ENCODE measurements around the gene NISCH.

DNA sequence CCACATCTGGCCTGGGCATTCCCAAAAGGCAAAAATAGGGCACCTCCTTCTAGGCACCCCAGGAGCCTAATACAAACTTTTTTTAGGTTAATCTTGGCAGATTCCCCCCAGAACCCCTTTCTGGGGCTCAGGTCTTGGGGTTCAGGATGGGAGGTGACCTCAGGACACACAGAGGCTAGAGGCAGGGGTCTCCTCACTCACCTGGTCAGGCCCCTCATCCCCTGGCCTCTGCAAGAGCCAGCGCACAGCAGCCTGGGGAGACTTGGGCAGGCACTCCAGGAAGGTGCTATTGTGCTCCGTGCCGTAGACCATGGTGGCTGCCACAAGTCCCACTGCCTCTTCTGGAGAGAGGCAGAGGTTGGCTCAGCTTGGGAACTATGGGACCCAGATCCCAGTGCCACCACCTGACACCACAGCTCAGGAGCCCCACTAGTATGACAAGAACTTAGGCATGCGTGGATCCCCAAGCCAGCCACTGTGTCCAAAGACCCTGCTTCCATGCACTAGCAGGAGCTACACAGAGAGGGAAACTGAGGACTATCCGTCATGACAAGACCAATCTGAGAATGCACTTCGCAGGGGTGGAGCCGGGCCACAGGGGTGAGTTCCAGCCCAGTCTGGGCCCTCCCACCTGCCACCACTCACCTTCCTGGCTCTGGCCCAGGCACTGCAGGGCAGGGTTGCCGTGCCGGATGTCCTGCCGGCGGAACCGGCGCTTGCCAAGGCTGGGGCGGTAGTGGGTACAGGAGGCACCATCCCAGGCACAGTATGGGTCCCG, 17.9 kb upstream of the NISCH start:
- TF ChIP-seq SRF (IDR thresholded peaks at IDR 0.05; ENCODE audit: low read depth, low read length) (no peak), CHD2 (IDR thresholded peaks at IDR 0.05; ENCODE audit: low read length) (no peak), CHD1 (IDR thresholded peaks at IDR 0.05; ENCODE audit: low read depth, low read length) (no peak), PHF8 (conservative IDR thresholded peaks at IDR 0.05; ENCODE audit: low read depth, low read length) (no peak), SP1 (IDR thresholded peaks at IDR 0.05; ENCODE audit: low read depth, low read length) (no peak), SIX5 (IDR thresholded peaks at IDR 0.05; ENCODE audit: low read depth, low read length) (no peak), EZH2 (IDR thresholded peaks at IDR 0.05; ENCODE audit: low read depth, low read length, severe bottlenecking) (no peak), POLR2A (IDR thresholded peaks at IDR 0.05; ENCODE audit: control extremely low read depth in 1 of 2, low read depth in 2 of 2, low read length in 2 of 2) (no peak), SUZ12 (IDR thresholded peaks at IDR 0.05; ENCODE audit: low read length) (no peak), KDM1A (IDR thresholded peaks at IDR 0.05; ENCODE audit: borderline replicate concordance, low read length) (no peak), JUND (IDR thresholded peaks at IDR 0.05; ENCODE audit: low read length) (no peak), ZNF274 (IDR thresholded peaks at IDR 0.05; ENCODE audit: borderline replicate concordance, extremely low read depth, low read length) (no peak)
- TF ChIP-seq, protein P1, sequence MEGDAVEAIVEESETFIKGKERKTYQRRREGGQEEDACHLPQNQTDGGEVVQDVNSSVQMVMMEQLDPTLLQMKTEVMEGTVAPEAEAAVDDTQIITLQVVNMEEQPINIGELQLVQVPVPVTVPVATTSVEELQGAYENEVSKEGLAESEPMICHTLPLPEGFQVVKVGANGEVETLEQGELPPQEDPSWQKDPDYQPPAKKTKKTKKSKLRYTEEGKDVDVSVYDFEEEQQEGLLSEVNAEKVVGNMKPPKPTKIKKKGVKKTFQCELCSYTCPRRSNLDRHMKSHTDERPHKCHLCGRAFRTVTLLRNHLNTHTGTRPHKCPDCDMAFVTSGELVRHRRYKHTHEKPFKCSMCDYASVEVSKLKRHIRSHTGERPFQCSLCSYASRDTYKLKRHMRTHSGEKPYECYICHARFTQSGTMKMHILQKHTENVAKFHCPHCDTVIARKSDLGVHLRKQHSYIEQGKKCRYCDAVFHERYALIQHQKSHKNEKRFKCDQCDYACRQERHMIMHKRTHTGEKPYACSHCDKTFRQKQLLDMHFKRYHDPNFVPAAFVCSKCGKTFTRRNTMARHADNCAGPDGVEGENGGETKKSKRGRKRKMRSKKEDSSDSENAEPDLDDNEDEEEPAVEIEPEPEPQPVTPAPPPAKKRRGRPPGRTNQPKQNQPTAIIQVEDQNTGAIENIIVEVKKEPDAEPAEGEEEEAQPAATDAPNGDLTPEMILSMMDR (IDR thresholded peaks at IDR 0.05; ENCODE audit: control extremely low read depth in 1 of 3, insufficient read depth in 1 of 3, low read depth in 1 of 3, low read length in 3 of 3) = no peak
- TF ChIP-seq, protein P2, sequence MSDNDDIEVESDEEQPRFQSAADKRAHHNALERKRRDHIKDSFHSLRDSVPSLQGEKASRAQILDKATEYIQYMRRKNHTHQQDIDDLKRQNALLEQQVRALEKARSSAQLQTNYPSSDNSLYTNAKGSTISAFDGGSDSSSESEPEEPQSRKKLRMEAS (IDR thresholded peaks at IDR 0.05) = no peak

Data from H1 (cell line).